Transverse colon (tissue), 4 donors: ENCODE results near the gene RERE. TPM values are rescaled to one million over a fixed set of nuclear protein-coding genes. Genes with fewer than 3 reads are reported as not detected.

ENCODE experiments used
- DNase-seq: peaks from one replicate; pipeline ENCODE4 v3.0.0-alpha.2; 2019
- H3K27ac ChIP-seq, 4 donors: fragments of 200-600 bp; sonication (generic); 2 replicates each; pipeline ENCODE4 v1.5.1; 2016 to 2018; ENCODE audit warnings: inconsistent platforms in 4 of 4
- H3K27me3 ChIP-seq: fragments of 200-600 bp; sonication (generic); 2 replicates; pipeline ENCODE4 v1.5.1; 2017; ENCODE audit warnings: inconsistent platforms
- H3K36me3 ChIP-seq, 4 donors: fragments of 200-600 bp; sonication (generic); 2 replicates each; pipeline ENCODE4 v1.5.1; 2017 to 2019; ENCODE audit warnings: inconsistent platforms in 4 of 4
- H3K4me1 ChIP-seq, 4 donors: fragments of 200-600 bp; sonication (generic); 2 replicates each; pipeline ENCODE4 v1.5.1; 2017 to 2020; ENCODE audit warnings: inconsistent platforms in 4 of 4
- H3K4me3 ChIP-seq, 4 donors: fragments of 200-600 bp; sonication (generic); 1 replicate in 1 of 4; 2 replicates in 3 of 4; pipeline versions ENCODE4 v1.5.1 to v1.6.1; 2017 to 2019; ENCODE audit warnings: inconsistent platforms in 4 of 4
- H3K9me3 ChIP-seq, 2 donors: fragments of 200-600 bp; sonication (generic); 2 replicates each; pipeline ENCODE4 v1.5.1; 2017 to 2019; ENCODE audit warnings: inconsistent platforms in 2 of 2
- EP300 ChIP-seq: sonication (generic); formaldehyde crosslinking; IDR thresholded peaks from one replicate; pipeline ENCODE4 v1.6.1; 2017; ENCODE audit warnings: antibody characterized with exemption, low read depth
- POLR2A ChIP-seq: fragments of 450-650 bp; IDR thresholded peaks from one replicate; pipeline ENCODE4 v1.6.1; 2016; ENCODE audit warnings: antibody characterized with exemption, mild to moderate bottlenecking, moderate library complexity
- POLR2AphosphoS5 ChIP-seq, 3 donors: sonication (generic); formaldehyde crosslinking; IDR thresholded peaks; one replicate each; pipeline ENCODE4 v1.6.1; 2016; ENCODE audit warnings: antibody characterized with exemption in 3 of 3
- WGBS, 2 donors: methylation state at CpG; one replicate each; pipeline ENCODE4 v1.1.5; 2018; ENCODE audit warnings: low coverage in 1 of 2; 5-methylcytosine and 5-hydroxymethylcytosine counted together
- in situ Hi-C, 4 donors: fragments of 200-750 bp; cut with MboI; loops; one replicate each; pipeline versions ENCODE4 v1.15.0 to v1.15.1; 2017; ENCODE audit warnings: low sequenced_read_pairs in 3 of 4, low pct_ligation_motif_present in 1 of 4, low pct_unique_long_range_greater_than_20kb in 1 of 4
- intact Hi-C: fragments of 100-400 bp; cut with DNase I; formaldehyde crosslinking; loops from one replicate; pipeline ENCODE4 v1.15.1; 2023; ENCODE audit warnings: low total_unique reads
- total RNA-seq, 4 donors: library from RNA; depleted of rRNA; stranded (reverse); fragments of >200 nt; gene quantifications; one replicate each; pipeline ENCODE4 v1.1.0, GENCODE V29; 2016
- TF ChIP-seq, protein P1 (sequence below), 5 experiments: fragments of 200-600 bp in 3 of 5; fragments of 450-650 bp in 2 of 5; sonication (generic) in 3 of 5; IDR thresholded peaks; 1 replicate in 2 of 5; 2 replicates in 3 of 5; pipeline ENCODE4 v1.5.1; 2016 to 2017; ENCODE audit warnings: antibody characterized with exemption in 5 of 5, inconsistent platforms in 3 of 5, mild to moderate bottlenecking in 2 of 5, moderate library complexity in 1 of 5

RERE gene
- total RNA-seq, 4 donors from 2014 or later = 80.3 to 657 (median 105) TPM

DNA sequence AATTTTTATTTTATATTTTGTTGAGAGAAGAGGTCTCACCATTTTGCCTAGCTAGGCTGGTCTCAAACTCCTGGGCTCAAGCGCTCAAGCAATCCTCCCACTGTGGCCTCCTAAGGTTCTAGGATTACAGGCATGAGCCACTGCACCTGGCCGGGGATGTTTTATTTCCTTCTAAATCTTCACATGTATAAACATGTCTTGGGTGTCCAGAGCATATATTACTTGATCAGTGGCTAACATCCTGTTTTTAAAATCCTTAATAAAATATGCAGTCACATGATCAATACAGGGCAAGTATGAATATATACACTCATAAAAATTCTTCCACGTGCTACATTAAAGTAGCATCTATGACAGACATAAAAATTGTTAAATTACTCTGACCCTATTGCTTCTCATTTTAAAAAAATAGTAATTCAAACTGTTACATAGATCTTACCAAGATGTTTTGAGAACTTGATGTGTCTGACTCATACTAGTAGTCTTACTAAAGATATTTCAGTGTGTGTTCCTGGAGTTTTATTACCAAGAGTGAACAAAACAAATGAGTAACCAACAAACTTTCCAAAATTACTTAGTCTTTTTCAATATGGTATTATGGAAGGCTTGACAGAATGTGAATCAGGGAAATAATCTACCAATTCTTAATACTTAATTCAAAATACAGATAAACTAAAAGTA is 277.0 kb downstream of the RERE start:
- intact Hi-C loops = no loop called here
- H3K4me3 ChIP-seq = no peak overlapping the region
- no peaks in the 10 kb centered on the region for H3K27me3 ChIP-seq
- TF ChIP-seq POLR2A = no peak
- TF ChIP-seq, protein P1, sequence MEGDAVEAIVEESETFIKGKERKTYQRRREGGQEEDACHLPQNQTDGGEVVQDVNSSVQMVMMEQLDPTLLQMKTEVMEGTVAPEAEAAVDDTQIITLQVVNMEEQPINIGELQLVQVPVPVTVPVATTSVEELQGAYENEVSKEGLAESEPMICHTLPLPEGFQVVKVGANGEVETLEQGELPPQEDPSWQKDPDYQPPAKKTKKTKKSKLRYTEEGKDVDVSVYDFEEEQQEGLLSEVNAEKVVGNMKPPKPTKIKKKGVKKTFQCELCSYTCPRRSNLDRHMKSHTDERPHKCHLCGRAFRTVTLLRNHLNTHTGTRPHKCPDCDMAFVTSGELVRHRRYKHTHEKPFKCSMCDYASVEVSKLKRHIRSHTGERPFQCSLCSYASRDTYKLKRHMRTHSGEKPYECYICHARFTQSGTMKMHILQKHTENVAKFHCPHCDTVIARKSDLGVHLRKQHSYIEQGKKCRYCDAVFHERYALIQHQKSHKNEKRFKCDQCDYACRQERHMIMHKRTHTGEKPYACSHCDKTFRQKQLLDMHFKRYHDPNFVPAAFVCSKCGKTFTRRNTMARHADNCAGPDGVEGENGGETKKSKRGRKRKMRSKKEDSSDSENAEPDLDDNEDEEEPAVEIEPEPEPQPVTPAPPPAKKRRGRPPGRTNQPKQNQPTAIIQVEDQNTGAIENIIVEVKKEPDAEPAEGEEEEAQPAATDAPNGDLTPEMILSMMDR (IDR thresholded peaks at IDR 0.05) = no peak
- no peak for TF ChIP-seq EP300
- TF ChIP-seq POLR2AphosphoS5 (IDR thresholded peaks at IDR 0.05) = no peak
- in situ Hi-C loops = no loop called here
- no peaks in the 10 kb centered on the region for H3K36me3 ChIP-seq
- WGBS, 2 donors = 42 to 50% methylated on average over 2 to 3 of the region's 3 CpGs
- peaks cover 0 to 26% (median 3%) of the 10 kb centered on the region in 4 donors for H3K4me1 ChIP-seq
- no peaks in the 10 kb centered on the region for H3K9me3 ChIP-seq
- H3K27ac ChIP-seq = peak overlapping the region; percentile 38 to 61 (median 52)
- no peak for DNase-seq

DNA sequence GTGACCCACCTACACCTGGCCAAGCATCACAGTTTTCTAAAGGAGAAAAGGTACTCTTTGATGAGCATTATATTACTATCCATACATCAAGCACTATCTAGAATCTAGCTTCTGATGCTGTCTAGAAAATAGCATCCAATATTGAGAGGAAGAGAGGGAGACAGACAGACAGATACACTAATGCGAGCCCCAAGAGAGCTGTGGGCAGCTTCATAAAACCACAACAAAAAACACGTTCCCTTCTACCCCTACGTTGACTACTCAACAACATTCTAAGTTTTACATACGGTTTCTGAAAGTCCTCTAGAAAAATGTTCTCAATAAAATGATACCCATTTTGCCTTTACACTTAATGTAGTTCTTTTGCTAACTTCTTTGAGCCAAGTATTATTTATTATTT is 277.8 kb downstream of the RERE start:
- WGBS, 2 donors = 60 to 84% methylated on average over 4 of the region's 4 CpGs
- no peaks in the 10 kb centered on the region for H3K36me3 ChIP-seq
- H3K4me3 ChIP-seq = no peak overlapping the region
- no peaks in the 10 kb centered on the region for H3K9me3 ChIP-seq
- in situ Hi-C loops = no loop called here
- intact Hi-C loops = no loop called here
- H3K27me3 ChIP-seq = no peaks in the 10 kb centered on the region
- peak overlapping the region in 3 of 4 donors; percentile 38 to 61 (median 55) for H3K27ac ChIP-seq
- TF ChIP-seq POLR2AphosphoS5 (IDR thresholded peaks at IDR 0.05) (no peak), POLR2A (no peak), EP300 (no peak)
- TF ChIP-seq, protein P1 (IDR thresholded peaks at IDR 0.05) = no peak
- H3K4me1 ChIP-seq = peaks cover 0 to 28% (median 3%) of the 10 kb centered on the region in 4 donors
- no peak for DNase-seq

DNA sequence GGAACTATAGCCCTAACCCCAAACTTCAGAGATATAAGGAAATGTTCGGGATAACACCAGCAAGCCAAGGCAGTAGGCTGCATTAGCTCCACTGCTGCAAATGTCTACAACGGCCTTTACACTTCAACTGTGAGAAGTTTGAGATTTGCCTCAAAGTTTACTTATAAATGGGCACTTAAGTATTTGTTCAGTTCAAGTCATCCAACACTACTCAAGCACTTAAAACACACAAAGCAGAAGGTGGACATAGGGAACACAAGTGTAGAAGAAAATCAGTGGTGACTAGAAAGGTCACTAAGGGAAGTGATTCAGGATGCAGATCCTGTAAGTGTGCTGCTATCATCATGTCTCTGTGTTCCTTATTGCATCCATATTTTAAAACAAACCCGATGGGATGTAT is 278.9 kb downstream of the RERE start:
- Histone ChIP-seq H3K27me3 (no peaks in the 10 kb centered on the region), H3K4me3 (no peak overlapping the region), H3K9me3 (no peaks in the 10 kb centered on the region), H3K4me1 (peaks cover 0 to 30% (median 3%) of the 10 kb centered on the region in 4 donors), H3K36me3 (no peaks in the 10 kb centered on the region), H3K27ac (no peak overlapping the region)
- intact Hi-C loops = no loop called here
- WGBS, 2 donors = 84% methylated on average over 3 of the region's 3 CpGs; no CpG with 5 or more reads in 1 of the 2 donors
- in situ Hi-C loops = no loop called here
- TF ChIP-seq POLR2AphosphoS5 (IDR thresholded peaks at IDR 0.05) (no peak), EP300 (no peak), POLR2A (no peak)
- TF ChIP-seq, protein P1 (IDR thresholded peaks at IDR 0.05) = no peak
- no peak for DNase-seq

DNA sequence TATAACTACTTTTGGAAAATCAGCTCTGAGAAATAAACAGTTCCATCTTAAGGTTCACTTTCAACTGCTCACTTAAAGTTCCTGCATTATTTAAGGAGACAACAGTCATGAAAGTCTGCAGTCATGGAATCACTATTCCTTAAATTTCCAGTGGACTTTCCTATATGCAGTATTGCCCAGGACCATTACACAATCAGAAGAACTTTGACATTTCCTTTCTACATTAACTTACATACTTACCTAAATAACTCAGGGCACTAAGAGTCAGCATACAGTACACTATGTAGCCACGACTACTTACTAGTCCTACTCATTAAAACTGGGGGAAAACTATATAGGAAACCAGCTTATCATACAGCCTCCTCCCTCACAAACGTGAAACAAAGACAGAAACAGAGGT is 279.4 kb downstream of the RERE start:
- Histone ChIP-seq H3K9me3 (no peaks in the 10 kb centered on the region), H3K36me3 (no peaks in the 10 kb centered on the region), H3K4me3 (no peak overlapping the region), H3K27me3 (no peaks in the 10 kb centered on the region), H3K27ac (no peak overlapping the region), H3K4me1 (peaks cover 0 to 33% (median 3%) of the 10 kb centered on the region in 4 donors)
- intact Hi-C loops (no loop called here), in situ Hi-C loops (no loop called here)
- DNase-seq = no peak
- 66% methylated on average over 2 of the region's 2 CpGs; no CpG with 5 or more reads in 1 of the 2 donors for WGBS, 2 donors
- TF ChIP-seq, protein P1 (IDR thresholded peaks at IDR 0.05) = no peak
- TF ChIP-seq POLR2A = no peak
- TF ChIP-seq EP300 = no peak
- no peak for TF ChIP-seq POLR2AphosphoS5 (IDR thresholded peaks at IDR 0.05)
